Mesothelial cell of epicardium (in vitro differentiated cells): ENCODE data around the gene VPS39. TPM values are rescaled to one million over a fixed set of nuclear protein-coding genes. Genes with fewer than 3 reads are reported as not detected.

ENCODE experiments used
- DNase-seq, 2 experiments: peaks; one replicate each; pipeline ENCODE4 v3.0.0; 2021; ENCODE audit warnings: low spot score in 2 of 2; ENCODE audit not compliant: unreplicated experiment in 2 of 2
- H3K27ac Mint-ChIP-seq: 2 replicates; pipeline ENCODE4 v1.8.0; 2021; ENCODE audit warnings: mixed read lengths
- H3K27me3 Mint-ChIP-seq: 2 replicates; pipeline ENCODE4 v1.8.0; 2021; ENCODE audit warnings: low read depth, mixed read lengths
- H3K36me3 Mint-ChIP-seq: 2 replicates; pipeline ENCODE4 v1.8.0; 2021; ENCODE audit warnings: mixed read lengths
- H3K4me1 Mint-ChIP-seq: 2 replicates; pipeline ENCODE4 v1.8.0; 2021; ENCODE audit warnings: mixed read lengths
- H3K4me3 Mint-ChIP-seq: 2 replicates; pipeline ENCODE4 v1.8.0; 2021; ENCODE audit warnings: mild to moderate bottlenecking, moderate library complexity, mixed read lengths
- H3K9me3 Mint-ChIP-seq: 2 replicates; pipeline ENCODE4 v1.8.0; 2021; ENCODE audit warnings: mixed read lengths
- CTCF ChIP-seq: fragments of 200-600 bp; sonication (generic); IDR thresholded peaks from one replicate; pipeline ENCODE4 v1.5.0; 2021; ENCODE audit warnings: antibody characterized with exemption; ENCODE audit not compliant: unreplicated experiment
- total RNA-seq: library from RNA; stranded (reverse); gene quantifications from 3 replicates; pipeline ENCODE4 v1.2.1, GENCODE V29; 2021

Gene VPS39
- total RNA-seq, 1 donor from 2014 or later, result 86.2 TPM

- Mint-ChIP-seq H3K27me3 (no peaks in the 10 kb centered on the region), H3K4me1 (no peaks in the 10 kb centered on the region), H3K9me3 (no peaks in the 10 kb centered on the region), H3K27ac (no peak overlapping the region), H3K4me3 (no peak overlapping the region), H3K36me3 (peaks cover 47% of the 10 kb centered on the region)
- TF ChIP-seq CTCF, result no peak
- no peak for DNase-seq
These were observed 11.0 kb upstream of the VPS39 start for GRCh38 chr15:42218953-42219592.

- no peaks in the 10 kb centered on the region for H3K4me1 Mint-ChIP-seq
- H3K27me3 Mint-ChIP-seq, result no peaks in the 10 kb centered on the region
- H3K27ac Mint-ChIP-seq, result no peak overlapping the region
- H3K9me3 Mint-ChIP-seq, result no peaks in the 10 kb centered on the region
- H3K36me3 Mint-ChIP-seq, result peaks cover 53% of the 10 kb centered on the region
- no peak for TF ChIP-seq CTCF
- DNase-seq, result no peak
- no peak overlapping the region for H3K4me3 Mint-ChIP-seq
These were observed 9.5 kb upstream of the VPS39 start for GRCh38 chr15:42217568-42217967.

- DNase-seq, result no peak
- no peak for TF ChIP-seq CTCF
- no peaks in the 10 kb centered on the region for H3K4me1 Mint-ChIP-seq
- no peaks in the 10 kb centered on the region for H3K9me3 Mint-ChIP-seq
- H3K27me3 Mint-ChIP-seq, result no peaks in the 10 kb centered on the region
- H3K27ac Mint-ChIP-seq, result no peak overlapping the region
- H3K36me3 Mint-ChIP-seq, result peaks cover 60% of the 10 kb centered on the region
- H3K4me3 Mint-ChIP-seq, result no peak overlapping the region
These were observed 8.1 kb upstream of the VPS39 start for GRCh38 chr15:42215913-42216829.

GRCh38 chr15:42214600-42214999 is 6.5 kb upstream of the VPS39 start:
- Mint-ChIP-seq H3K9me3 (no peaks in the 10 kb centered on the region), H3K4me3 (no peak overlapping the region), H3K27ac (no peak overlapping the region), H3K4me1 (no peaks in the 10 kb centered on the region), H3K36me3 (peaks cover 55% of the 10 kb centered on the region), H3K27me3 (no peaks in the 10 kb centered on the region)
- no peak for DNase-seq
- TF ChIP-seq CTCF, result no peak

GRCh38 chr15:42213511-42213910 is 5.4 kb upstream of the VPS39 start:
- Mint-ChIP-seq H3K4me1 (no peaks in the 10 kb centered on the region), H3K9me3 (no peaks in the 10 kb centered on the region), H3K27me3 (no peaks in the 10 kb centered on the region), H3K4me3 (no peak overlapping the region), H3K27ac (no peak overlapping the region), H3K36me3 (peaks cover 48% of the 10 kb centered on the region)
- DNase-seq, result no peak
- TF ChIP-seq CTCF, result no peak
